Activated T-cell treated with anti-CD3 and anti-CD28 coated beads, Interleukin-2, amount 50 U/mL, for 4 hours (primary cell): ENCODE measurements around the gene RRP15. TPM values are rescaled to one million over a fixed set of nuclear protein-coding genes. Genes with fewer than 3 reads are reported as not detected.

Experiments used
- ATAC-seq, 2 donors: fragments of 200-7000 bp; cut with Tn5 transposase; one replicate each; pipeline ENCODE4 v1.10.0; 2021
- DNase-seq: peaks from one replicate; pipeline ENCODE4 v3.0.0-alpha.2; 2020
- H3K27me3 Mint-ChIP-seq: one replicate; pipeline ENCODE4 v1.8.0; 2021; ENCODE audit warnings: low read depth, mixed read lengths
- H3K36me3 Mint-ChIP-seq: one replicate; pipeline ENCODE4 v1.8.0; 2022; ENCODE audit warnings: mixed read lengths; ENCODE audit not compliant: insufficient read depth
- H3K4me1 Mint-ChIP-seq: one replicate; pipeline ENCODE4 v1.8.0; 2021; ENCODE audit warnings: low read depth, mixed read lengths
- H3K4me3 Mint-ChIP-seq: one replicate; pipeline ENCODE4 v1.8.0; 2021; ENCODE audit warnings: mild to moderate bottlenecking, moderate library complexity, mixed read lengths
- H3K9me3 Mint-ChIP-seq: one replicate; pipeline ENCODE4 v1.8.0; 2021; ENCODE audit warnings: mixed read lengths
- total RNA-seq, 3 donors: library from RNA; stranded (reverse); gene quantifications; one replicate each; pipeline ENCODE4 v1.2.1, GENCODE V29; 2021

RRP15 gene
- total RNA-seq, 3 donors from 2014 or later: 55.8 to 73.9 (median 71.9) TPM

DNA sequence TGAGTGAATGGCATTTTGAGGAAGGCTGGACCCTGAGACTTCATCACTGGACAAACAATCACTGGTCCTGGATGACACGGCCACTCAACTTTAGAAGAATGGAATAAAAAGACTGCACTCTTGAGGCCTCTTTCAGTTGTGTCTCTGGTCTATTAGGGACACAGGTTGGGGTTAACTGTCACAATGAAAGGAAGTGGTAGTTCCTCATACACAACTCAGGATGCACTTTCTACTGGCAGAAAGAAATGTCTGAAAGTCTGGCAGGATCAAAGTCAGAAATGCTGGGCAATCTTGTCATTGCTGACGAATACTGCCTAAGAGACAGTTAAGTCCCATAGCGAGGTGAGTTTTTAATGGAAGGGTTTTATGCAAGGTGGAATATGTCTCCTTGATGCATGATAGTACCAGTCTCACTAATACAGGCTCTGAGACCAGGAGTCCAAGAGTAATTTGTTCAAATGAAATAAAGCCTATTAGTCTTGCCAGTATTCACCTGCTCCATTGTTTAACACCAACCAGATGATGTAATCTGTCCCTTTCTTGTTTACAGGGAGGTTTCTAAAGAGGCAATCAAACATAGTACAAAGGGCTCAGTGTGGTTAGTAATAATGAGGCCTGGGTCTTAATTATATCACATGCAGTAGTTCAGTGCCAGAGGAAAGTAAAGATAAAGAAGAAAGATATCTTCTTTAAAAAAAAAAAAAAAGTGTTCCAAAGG, 11.2 kb upstream of the RRP15 start:
- Mint-ChIP-seq H3K4me1 (no peaks in the 10 kb centered on the region), H3K36me3 (no peaks in the 10 kb centered on the region), H3K4me3 (no peak overlapping the region), H3K27me3 (peaks cover 5% of the 10 kb centered on the region), H3K9me3 (no peaks in the 10 kb centered on the region)
- DNase-seq (no peak), ATAC-seq (no peak)

GRCh38 chr1:218274511-218274910, 10.6 kb upstream of the RRP15 start:
- Mint-ChIP-seq H3K4me3 (no peak overlapping the region), H3K27me3 (peaks cover 5% of the 10 kb centered on the region), H3K36me3 (no peaks in the 10 kb centered on the region), H3K9me3 (no peaks in the 10 kb centered on the region), H3K4me1 (no peaks in the 10 kb centered on the region)
- ATAC-seq (no peak), DNase-seq (no peak)

DNA sequence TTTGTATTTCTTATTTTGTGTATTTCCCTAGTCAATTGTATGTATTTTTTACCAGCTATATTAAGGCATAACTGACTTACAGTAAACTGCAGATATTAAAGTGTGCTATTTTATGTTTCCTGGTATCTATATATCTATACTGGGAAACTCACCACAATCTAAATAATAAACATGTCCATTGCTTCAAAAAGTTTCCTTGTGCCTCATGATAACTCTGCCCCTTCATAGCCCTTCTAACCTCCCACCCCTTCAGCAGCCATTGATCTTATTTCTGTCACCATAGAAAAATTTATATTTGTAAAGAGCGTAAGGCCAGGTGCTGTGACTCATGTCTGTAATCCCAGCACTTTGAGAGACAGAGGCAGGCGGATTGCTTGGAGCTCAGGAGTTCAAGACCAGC, 9.3 kb upstream of the RRP15 start:
- Mint-ChIP-seq H3K4me3 (no peak overlapping the region), H3K4me1 (no peaks in the 10 kb centered on the region), H3K36me3 (no peaks in the 10 kb centered on the region), H3K9me3 (no peaks in the 10 kb centered on the region), H3K27me3 (peaks cover 9% of the 10 kb centered on the region)
- DNase-seq: no peak
- ATAC-seq: no peak

DNA sequence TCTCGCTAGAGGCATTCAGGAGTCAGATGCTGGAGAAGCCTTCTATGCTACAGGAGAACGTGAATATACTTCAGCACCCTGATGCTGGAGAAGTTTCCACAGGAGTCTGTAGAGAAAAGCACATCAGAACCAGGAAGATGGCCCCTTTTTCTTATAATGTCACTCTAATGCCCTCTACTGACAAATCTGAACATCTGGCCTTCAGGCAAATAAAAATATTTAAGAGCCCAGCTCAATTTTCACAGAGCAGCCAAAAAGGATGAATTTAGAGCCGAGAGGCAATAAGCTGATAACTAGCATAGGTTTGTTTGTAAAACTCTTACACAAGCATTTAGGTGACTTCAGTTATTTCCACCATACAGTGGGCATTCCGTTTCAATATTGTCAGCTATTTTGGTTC, 3.8 kb upstream of the RRP15 start:
- ATAC-seq (no peak), DNase-seq (no peak)
- H3K4me3 Mint-ChIP-seq: no peak overlapping the region
- peaks cover 17% of the 10 kb centered on the region for H3K27me3 Mint-ChIP-seq
- H3K9me3 Mint-ChIP-seq: no peaks in the 10 kb centered on the region
- H3K36me3 Mint-ChIP-seq: no peaks in the 10 kb centered on the region
- H3K4me1 Mint-ChIP-seq: peaks cover 14% of the 10 kb centered on the region

GRCh38 chr1:218284377-218284916, 646 bp upstream of the RRP15 start:
- H3K36me3 Mint-ChIP-seq: no peaks in the 10 kb centered on the region
- H3K9me3 Mint-ChIP-seq: no peaks in the 10 kb centered on the region
- ATAC-seq (peak in 1 of 2 donors; percentile 17), DNase-seq (no peak)
- H3K27me3 Mint-ChIP-seq: peaks cover 14% of the 10 kb centered on the region
- peak overlapping the region; percentile 97 for H3K4me3 Mint-ChIP-seq
- H3K4me1 Mint-ChIP-seq: peaks cover 30% of the 10 kb centered on the region

- ATAC-seq: no peak
- Mint-ChIP-seq H3K9me3 (no peaks in the 10 kb centered on the region), H3K4me1 (peaks cover 21% of the 10 kb centered on the region), H3K27me3 (no peaks in the 10 kb centered on the region), H3K4me3 (no peak overlapping the region), H3K36me3 (peaks cover 10% of the 10 kb centered on the region)
- no peak for DNase-seq
Observed at GRCh38 chr1:218292515-218292914, 7.4 kb downstream of the RRP15 start.

DNA sequence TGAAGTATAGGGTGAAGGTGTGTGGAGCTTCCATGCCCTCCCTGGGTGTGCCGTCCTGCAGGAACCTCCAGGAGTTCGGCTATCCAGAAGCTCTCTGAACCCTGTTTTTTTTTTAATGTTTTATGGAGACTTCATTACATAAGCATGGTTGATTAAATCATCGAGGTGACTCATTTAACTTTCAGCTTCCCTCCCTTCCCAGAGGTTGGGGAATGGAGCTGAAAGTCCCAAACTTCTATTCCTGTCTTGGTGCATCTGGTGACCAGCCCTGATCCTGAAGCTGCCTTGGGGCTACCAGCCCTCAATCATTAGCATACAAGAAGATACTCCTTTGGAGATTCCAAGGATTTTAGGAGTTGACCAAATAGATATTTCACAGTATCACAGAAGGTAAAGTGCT, 9.5 kb downstream of the RRP15 start:
- H3K4me3 Mint-ChIP-seq: no peak overlapping the region
- ATAC-seq: no peak

GRCh38 chr1:218296162-218296561, 11.1 kb downstream of the RRP15 start:
- Mint-ChIP-seq H3K9me3 (no peaks in the 10 kb centered on the region), H3K27me3 (no peaks in the 10 kb centered on the region), H3K4me3 (no peak overlapping the region), H3K4me1 (peaks cover 20% of the 10 kb centered on the region), H3K36me3 (peaks cover 12% of the 10 kb centered on the region)
- ATAC-seq (no peak), DNase-seq (no peak)

More for the DNA sequence above, 9.5 kb downstream of the RRP15 start:
- Mint-ChIP-seq H3K27me3 (no peaks in the 10 kb centered on the region), H3K9me3 (no peaks in the 10 kb centered on the region), H3K36me3 (peaks cover 12% of the 10 kb centered on the region), H3K4me1 (peaks cover 20% of the 10 kb centered on the region)
- DNase-seq: no peak

DNA sequence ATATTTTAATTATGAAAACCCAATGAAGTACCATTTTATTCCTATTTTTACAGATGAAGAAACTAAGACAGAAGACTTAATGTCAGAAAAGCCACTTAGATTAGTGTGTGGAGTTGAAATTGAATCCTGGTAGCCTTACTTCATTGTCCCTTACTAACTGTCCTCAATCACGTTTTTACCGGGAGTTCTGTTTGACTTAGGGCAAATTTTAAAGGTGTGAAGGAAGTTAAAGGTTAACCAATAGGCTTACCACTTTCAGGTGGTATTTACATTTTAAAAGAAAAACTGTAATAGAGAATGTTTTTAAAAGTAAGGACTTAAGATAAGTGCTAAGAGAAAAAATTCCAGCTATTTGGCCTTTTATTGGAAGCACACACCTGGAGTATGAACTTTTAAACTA, 12.4 kb downstream of the RRP15 start:
- DNase-seq (no peak), ATAC-seq (no peak)
- Mint-ChIP-seq H3K4me1 (peaks cover 25% of the 10 kb centered on the region), H3K27me3 (no peaks in the 10 kb centered on the region), H3K9me3 (no peaks in the 10 kb centered on the region), H3K36me3 (peaks cover 16% of the 10 kb centered on the region), H3K4me3 (no peak overlapping the region)

GRCh38 chr1:218297867-218298266, 12.8 kb downstream of the RRP15 start:
- H3K4me3 Mint-ChIP-seq: no peak overlapping the region
- no peaks in the 10 kb centered on the region for H3K9me3 Mint-ChIP-seq
- peaks cover 15% of the 10 kb centered on the region for H3K36me3 Mint-ChIP-seq
- no peak for DNase-seq
- H3K4me1 Mint-ChIP-seq: peaks cover 25% of the 10 kb centered on the region
- no peak for ATAC-seq
- H3K27me3 Mint-ChIP-seq: no peaks in the 10 kb centered on the region

DNA sequence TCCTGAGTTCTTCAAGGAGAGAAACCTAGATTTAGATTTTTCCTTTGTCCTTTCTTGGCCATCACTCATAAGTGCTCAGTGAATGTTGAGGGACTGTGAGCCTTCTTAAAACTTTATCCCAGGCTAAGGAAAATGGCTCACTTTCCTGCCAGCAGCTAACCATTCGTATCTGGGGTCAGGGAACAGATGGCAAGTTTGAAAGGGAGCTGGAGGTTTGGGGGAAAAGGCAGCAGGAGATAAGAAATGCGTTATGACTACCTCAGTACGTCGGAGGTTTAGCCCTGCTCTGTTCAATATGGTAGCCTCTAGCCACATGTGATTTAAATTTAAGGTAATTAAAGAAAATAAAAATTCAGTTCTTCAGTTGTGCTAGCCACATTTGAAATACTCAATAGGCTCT, 13.3 kb downstream of the RRP15 start:
- Mint-ChIP-seq H3K27me3 (no peaks in the 10 kb centered on the region), H3K4me3 (no peak overlapping the region), H3K36me3 (peaks cover 15% of the 10 kb centered on the region), H3K9me3 (no peaks in the 10 kb centered on the region), H3K4me1 (peaks cover 25% of the 10 kb centered on the region)
- ATAC-seq (no peak), DNase-seq (no peak)

- ATAC-seq: no peak
Observed at GRCh38 chr1:218299416-218299815, 14.3 kb downstream of the RRP15 start.

DNA sequence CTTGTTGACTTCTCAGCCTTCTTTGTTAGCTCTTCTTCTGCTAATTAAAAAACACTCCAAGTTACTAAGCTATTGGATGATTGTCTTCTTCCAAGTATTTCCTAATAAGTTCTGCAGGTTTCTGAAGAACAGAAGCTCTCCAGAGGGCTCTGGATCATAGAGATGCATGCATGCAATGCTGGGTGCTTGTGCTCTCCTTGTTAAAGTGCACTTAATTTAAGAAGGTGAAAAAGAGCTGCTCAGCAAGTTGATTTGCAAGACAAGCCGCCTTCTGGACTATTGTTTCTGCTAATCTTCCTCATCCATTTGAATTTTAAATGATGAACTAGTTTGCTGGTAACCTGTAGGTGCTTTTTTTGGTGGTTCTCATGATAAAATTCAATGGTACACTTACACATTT, 16.1 kb downstream of the RRP15 start:
- H3K27me3 Mint-ChIP-seq: no peaks in the 10 kb centered on the region
- H3K9me3 Mint-ChIP-seq: no peaks in the 10 kb centered on the region
- no peak overlapping the region for H3K4me3 Mint-ChIP-seq
- H3K4me1 Mint-ChIP-seq: peaks cover 22% of the 10 kb centered on the region
- no peak for ATAC-seq
- H3K36me3 Mint-ChIP-seq: peaks cover 11% of the 10 kb centered on the region
- DNase-seq: no peak

More at GRCh38 chr1:218299416-218299815, 14.3 kb downstream of the RRP15 start:
- peaks cover 22% of the 10 kb centered on the region for H3K4me1 Mint-ChIP-seq
- no peak overlapping the region for H3K4me3 Mint-ChIP-seq
- H3K36me3 Mint-ChIP-seq: peaks cover 15% of the 10 kb centered on the region
- DNase-seq: no peak
- no peaks in the 10 kb centered on the region for H3K27me3 Mint-ChIP-seq
- H3K9me3 Mint-ChIP-seq: no peaks in the 10 kb centered on the region

- no peaks in the 10 kb centered on the region for H3K9me3 Mint-ChIP-seq
- H3K4me1 Mint-ChIP-seq: peaks cover 19% of the 10 kb centered on the region
- no peak for DNase-seq
- no peak for ATAC-seq
- H3K36me3 Mint-ChIP-seq: peaks cover 7% of the 10 kb centered on the region
- no peak overlapping the region for H3K4me3 Mint-ChIP-seq
- H3K27me3 Mint-ChIP-seq: no peaks in the 10 kb centered on the region
Observed at GRCh38 chr1:218302155-218302554, 17.1 kb downstream of the RRP15 start.

DNA sequence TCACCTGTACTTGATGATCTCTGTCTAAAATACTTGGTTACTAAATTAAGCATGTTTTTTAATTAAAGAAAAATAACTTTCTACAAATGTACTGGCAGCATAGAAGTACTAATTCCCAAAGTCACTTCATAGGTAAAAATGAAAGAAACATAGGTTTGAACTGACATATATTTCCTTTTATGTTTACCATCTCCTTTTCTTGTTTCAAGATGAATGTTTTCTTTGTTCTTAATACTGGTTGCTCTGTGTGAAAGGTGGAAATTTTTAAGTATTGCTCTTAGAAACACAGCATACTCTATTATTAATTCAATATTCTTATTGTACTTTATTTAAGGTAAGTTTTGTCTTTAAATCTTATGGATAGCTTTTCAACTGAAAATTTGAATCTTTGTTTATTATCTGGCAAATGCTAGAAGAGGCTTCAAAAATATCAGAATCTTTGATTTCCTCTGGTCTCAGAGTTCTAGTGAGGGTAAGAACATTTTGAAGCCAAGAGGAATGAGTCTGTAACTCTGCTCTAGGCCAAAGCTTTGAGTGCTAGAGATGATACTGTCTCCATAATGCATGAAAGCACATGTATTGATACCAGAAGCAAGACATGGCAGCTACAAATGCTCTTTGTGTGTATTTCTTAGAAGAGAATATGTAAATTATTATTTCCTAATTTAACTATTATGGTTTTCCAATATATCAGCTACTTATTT, 18.2 kb downstream of the RRP15 start:
- Mint-ChIP-seq H3K36me3 (peaks cover 11% of the 10 kb centered on the region), H3K27me3 (no peaks in the 10 kb centered on the region), H3K4me3 (no peak overlapping the region), H3K9me3 (no peaks in the 10 kb centered on the region), H3K4me1 (peaks cover 13% of the 10 kb centered on the region)
- ATAC-seq: no peak
- DNase-seq: no peak
